Stomach (tissue), 4 donors: ENCODE results near the gene HOXA6.

ENCODE experiments used
- CTCF ChIP-seq, 7 experiments: fragments of 450-650 bp in 4 of 7; fragments of 200-600 bp in 3 of 7; sonication (generic) in 3 of 7; IDR thresholded peaks; one replicate each; pipeline ENCODE4 v1.5.1; 2016 to 2019; ENCODE audit warnings: antibody characterized with exemption in 7 of 7, control low read depth in 2 of 7, mild to moderate bottlenecking in 1 of 7
- POLR2A ChIP-seq, 4 donors: fragments of 450-650 bp; IDR thresholded peaks; one replicate each; pipeline ENCODE4 v1.6.1; 2016; ENCODE audit warnings: antibody characterized with exemption in 4 of 4, control low read depth in 2 of 4, mild to moderate bottlenecking in 1 of 4, moderate library complexity in 1 of 4
- POLR2AphosphoS5 ChIP-seq, 3 donors: sonication (generic); formaldehyde crosslinking; IDR thresholded peaks; one replicate each; pipeline ENCODE4 v1.6.1; 2016; ENCODE audit warnings: antibody characterized with exemption in 3 of 3

GRCh38 chr7:27099453-27100370 is 47.9 kb downstream of the HOXA6 start:
- TF ChIP-seq POLR2A (IDR thresholded peaks at IDR 0.05) (no peak), CTCF (IDR thresholded peaks at IDR 0.05) (no peak), POLR2AphosphoS5 (IDR thresholded peaks at IDR 0.05) (no peak)
